IPS DF 6.9 (cell line): ENCODE data around the gene SERPINA3.

Source experiments
- DNase-seq: peaks from one replicate; pipeline ENCODE4 v3.0.0-alpha.2; 2013; ENCODE audit warnings: low read depth, low spot score
- H3K27ac ChIP-seq: one replicate; pipeline ENCODE4 v1.5.1; 2013; ENCODE audit warnings: low read length, control low read depth
- H3K27me3 ChIP-seq: 2 replicates; pipeline ENCODE4 v1.6.1; 2013; ENCODE audit warnings: mild to moderate bottlenecking, low read length; ENCODE audit not compliant: control insufficient read depth, insufficient read depth
- H3K36me3 ChIP-seq: 2 replicates; pipeline ENCODE4 v1.6.1; 2013; ENCODE audit warnings: low read length; ENCODE audit not compliant: control insufficient read depth, insufficient read depth
- H3K4me1 ChIP-seq: 2 replicates; pipeline ENCODE4 v1.6.1; 2013; ENCODE audit warnings: low read length; ENCODE audit not compliant: control insufficient read depth, insufficient read depth
- H3K4me3 ChIP-seq: 2 replicates; pipeline ENCODE4 v1.5.1; 2013; ENCODE audit warnings: mild to moderate bottlenecking, low read length
- H3K9me3 ChIP-seq: 2 replicates; pipeline ENCODE4 v1.6.1; 2013; ENCODE audit warnings: low read length, inconsistent platforms; ENCODE audit not compliant: control insufficient read depth, insufficient read depth
- WGBS: extraction: QIAGEN DNeasy Blood & Tissue Kit; methylation state at CpG from one replicate; pipeline ENCODE4 v1.1.7; 2013; ENCODE audit warnings: mixed read lengths, missing lambda C conversion rate; ENCODE audit not compliant: insufficient read length, insufficient coverage; 5-methylcytosine and 5-hydroxymethylcytosine counted together

Gene SERPINA3

DNA sequence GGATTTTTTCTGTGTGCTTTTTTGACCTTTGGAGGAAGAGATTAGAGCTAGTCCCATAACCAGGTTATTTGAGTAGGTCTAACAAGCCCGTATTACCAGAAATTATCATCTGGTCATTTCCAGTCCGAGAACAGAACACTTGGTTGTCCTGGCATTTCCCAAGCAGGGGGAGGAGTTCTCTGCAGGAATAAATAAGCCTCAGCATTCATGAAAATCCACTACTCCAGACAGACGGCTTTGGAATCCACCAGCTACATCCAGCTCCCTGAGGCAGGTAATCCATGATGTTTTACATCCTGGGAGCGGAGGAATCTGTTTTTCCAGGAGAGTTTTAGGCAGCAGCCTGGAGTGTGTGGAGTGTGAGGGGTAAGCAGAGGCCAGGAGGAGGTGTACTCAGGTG, at the start of gene SERPINA3:
Gene SERPINA3 (plus strand): TSS at position 218 of the 400 bp plus-strand sequence. CDS start 2,051 bp downstream, outside the sequence.
- Histone ChIP-seq H3K36me3 (no peaks in the 10 kb centered on the region; the same call in 1 of the 2 replicates), H3K4me3 (no peak within 1 kb of the TSS), H3K27ac (no peak within 1 kb of the TSS), H3K4me1 (no peaks in the 10 kb centered on the region), H3K27me3 (no peaks in the 10 kb centered on the region), H3K9me3 (no peaks in the 10 kb centered on the region)
- DNase-seq = no peak
- WGBS = no CpG with 5 or more reads among the region's 4 CpGs

DNA sequence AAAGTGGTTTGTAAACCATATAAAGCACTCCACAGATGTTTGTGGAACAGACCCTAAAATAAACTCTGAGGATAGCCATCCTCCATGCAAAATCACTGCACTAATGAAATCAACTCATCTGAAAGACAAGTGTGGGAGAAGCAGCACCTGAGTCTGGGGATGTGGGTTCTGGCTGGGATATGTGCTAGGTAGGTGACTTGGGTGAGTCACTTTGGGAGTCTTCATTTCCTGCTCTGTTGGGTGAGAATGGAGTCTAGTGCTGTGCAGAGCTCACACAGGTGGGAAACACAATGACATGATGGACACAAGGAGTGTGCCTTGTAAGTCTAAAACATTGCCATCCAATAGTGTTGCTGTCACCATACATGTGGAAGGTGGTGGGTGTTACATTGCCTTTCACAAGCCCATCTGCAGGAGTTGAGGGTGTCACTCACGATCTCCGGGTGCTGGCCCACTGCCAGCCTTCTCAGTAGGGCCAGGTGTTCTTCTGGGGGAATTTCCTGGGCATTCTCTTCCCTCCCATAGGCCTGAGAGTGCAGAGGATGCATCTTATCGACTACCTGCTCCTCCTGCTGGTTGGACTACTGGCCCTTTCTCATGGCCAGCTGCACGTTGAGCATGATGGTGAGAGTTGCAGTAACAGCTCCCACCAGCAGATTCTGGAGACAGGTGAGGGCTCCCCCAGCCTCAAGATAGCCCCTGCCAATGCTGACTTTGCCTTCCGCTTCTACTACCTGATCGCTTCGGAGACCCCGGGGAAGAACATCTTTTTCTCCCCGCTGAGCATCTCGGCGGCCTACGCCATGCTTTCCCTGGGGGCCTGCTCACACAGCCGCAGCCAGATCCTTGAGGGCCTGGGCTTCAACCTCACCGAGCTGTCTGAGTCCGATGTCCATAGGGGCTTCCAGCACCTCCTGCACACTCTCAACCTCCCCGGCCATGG, 49.0 kb upstream of the SERPINA3 start:
- Histone ChIP-seq H3K27me3 (no peaks in the 10 kb centered on the region), H3K4me1 (no peaks in the 10 kb centered on the region), H3K4me3 (no peak overlapping the region), H3K27ac (no peak overlapping the region), H3K36me3 (no peaks in the 10 kb centered on the region), H3K9me3 (no peaks in the 10 kb centered on the region)
- no CpG with 5 or more reads among the region's 16 CpGs for WGBS
- DNase-seq = no peak

DNA sequence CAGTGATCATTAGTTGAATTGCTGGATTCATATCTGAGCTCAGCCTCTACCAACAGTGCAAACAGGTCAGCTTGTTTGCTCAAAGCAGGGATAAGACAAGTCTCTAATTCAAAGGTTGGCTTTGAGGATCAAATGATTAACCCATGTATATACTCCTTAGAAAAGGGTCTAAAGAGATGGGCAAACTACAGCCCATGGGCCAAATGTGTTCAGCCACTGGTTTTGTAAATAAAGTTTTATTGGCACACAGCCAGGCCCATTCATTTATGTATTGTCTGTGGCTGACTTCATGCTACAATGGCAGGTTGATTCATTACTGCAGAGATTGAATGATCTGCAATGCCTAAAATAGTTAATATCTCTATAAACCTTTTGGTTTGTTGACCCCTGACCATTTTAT, 47.8 kb upstream of the SERPINA3 start:
- no peaks in the 10 kb centered on the region for H3K36me3 ChIP-seq
- no peak for DNase-seq
- H3K27ac ChIP-seq = no peak overlapping the region
- H3K27me3 ChIP-seq = no peaks in the 10 kb centered on the region
- no peak overlapping the region for H3K4me3 ChIP-seq
- H3K4me1 ChIP-seq = no peaks in the 10 kb centered on the region
- no peaks in the 10 kb centered on the region for H3K9me3 ChIP-seq

DNA sequence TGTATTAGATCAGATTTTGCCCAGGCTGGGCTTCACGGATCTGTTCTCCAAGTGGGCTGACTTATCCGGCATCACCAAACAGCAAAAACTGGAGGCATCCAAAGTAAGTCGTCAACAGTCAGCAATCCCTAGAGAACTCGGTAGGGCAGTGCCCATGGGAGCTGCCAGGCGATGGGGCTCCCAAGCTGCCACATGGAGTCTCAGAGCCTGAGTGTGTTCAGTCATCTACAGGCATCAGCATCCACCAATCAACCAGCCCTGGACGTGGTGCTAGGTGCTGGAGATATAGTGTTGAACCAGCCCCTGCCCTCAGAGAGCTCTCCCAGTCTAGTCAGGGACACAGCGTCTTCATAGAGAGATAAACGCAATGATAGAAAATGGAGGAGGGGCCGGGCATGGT, 44.0 kb upstream of the SERPINA3 start:
- no peak for DNase-seq
- H3K36me3 ChIP-seq = no peaks in the 10 kb centered on the region
- H3K4me3 ChIP-seq = no peak overlapping the region
- no CpG with 5 or more reads among the region's 9 CpGs for WGBS
- H3K27ac ChIP-seq = no peak overlapping the region
- H3K27me3 ChIP-seq = no peaks in the 10 kb centered on the region
- H3K4me1 ChIP-seq = no peaks in the 10 kb centered on the region
- H3K9me3 ChIP-seq = no peaks in the 10 kb centered on the region

DNA sequence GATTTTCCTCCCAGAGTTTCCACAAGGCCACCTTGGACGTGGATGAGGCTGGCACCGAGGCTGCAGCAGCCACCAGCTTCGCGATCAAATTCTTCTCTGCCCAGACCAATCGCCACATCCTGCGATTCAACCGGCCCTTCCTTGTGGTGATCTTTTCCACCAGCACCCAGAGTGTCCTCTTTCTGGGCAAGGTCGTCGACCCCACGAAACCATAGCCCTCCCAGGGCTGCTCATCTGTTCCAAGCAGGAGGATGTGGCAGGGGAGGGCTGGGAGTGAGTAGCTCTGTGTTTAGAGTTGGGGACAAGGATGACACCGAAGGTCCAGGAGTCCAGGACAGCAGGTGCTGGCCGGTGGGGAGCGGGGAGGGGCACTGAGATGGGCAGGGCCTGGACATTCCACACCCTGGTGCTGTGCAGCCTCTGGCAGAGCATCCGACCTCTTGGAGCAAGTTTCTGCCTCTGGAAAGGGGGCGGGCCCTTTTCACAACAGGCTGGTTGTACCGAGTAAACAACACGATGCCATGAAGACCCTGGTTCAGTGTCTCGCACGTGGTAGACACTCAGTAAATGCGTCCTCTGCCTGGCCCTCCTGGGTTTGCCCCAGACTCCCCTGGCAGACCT, 42.7 kb upstream of the SERPINA3 start:
- H3K4me3 ChIP-seq = no peak overlapping the region

DNA sequence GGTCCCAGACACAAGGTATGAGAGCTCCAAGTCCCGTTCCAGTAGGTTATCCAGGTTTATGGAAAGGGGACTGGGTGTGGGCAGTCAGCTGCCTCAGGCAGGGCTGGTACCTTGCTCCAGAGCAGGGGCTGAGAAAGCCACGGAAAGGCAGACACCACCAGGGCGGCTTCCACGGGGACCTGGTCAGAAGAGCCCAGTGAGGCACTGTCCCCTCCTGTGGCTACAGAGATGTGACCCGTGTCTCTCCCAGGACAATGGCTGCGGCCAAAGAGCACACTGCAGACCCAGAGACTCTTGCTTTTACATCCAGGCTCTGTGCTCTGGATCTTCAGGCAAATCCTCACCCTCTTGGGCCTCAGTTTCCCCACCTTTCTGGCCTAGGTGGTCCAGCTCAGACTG, 42.2 kb upstream of the SERPINA3 start:
- DNase-seq = no peak
- Histone ChIP-seq H3K4me1 (no peaks in the 10 kb centered on the region), H3K9me3 (no peaks in the 10 kb centered on the region), H3K4me3 (no peak overlapping the region), H3K27ac (no peak overlapping the region), H3K27me3 (no peaks in the 10 kb centered on the region), H3K36me3 (no peaks in the 10 kb centered on the region)
- no CpG with 5 or more reads among the region's 6 CpGs for WGBS

More for the DNA sequence above, 42.7 kb upstream of the SERPINA3 start:
- WGBS = no CpG with 5 or more reads among the region's 20 CpGs
- Histone ChIP-seq H3K9me3 (no peaks in the 10 kb centered on the region), H3K27ac (no peak overlapping the region), H3K4me1 (no peaks in the 10 kb centered on the region), H3K36me3 (no peaks in the 10 kb centered on the region), H3K27me3 (no peaks in the 10 kb centered on the region)
- DNase-seq = no peak

DNA sequence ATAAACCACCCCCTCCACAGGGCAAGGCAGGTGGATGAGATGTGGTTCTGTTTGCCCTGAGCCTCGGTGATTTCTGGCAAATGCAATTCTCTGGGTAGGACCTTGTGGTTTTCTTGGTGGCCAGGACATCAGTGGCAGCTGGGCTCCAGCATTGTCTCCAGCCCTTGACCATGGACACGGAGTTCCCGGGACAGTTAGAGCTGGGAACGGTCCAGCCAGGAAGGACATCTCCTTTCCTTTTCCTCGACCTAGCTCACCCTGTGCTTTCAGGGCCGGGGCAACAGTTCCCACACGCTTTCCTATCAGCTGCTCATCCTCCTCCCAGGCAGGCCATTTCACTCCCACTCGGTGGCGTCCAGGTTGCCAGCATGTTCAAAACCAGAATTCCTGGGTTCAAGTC, 41.8 kb upstream of the SERPINA3 start:
- Histone ChIP-seq H3K4me1 (no peaks in the 10 kb centered on the region), H3K27ac (no peak overlapping the region), H3K36me3 (no peaks in the 10 kb centered on the region), H3K27me3 (no peaks in the 10 kb centered on the region), H3K9me3 (no peaks in the 10 kb centered on the region), H3K4me3 (no peak overlapping the region)
- no peak for DNase-seq
- WGBS = no CpG with 5 or more reads among the region's 9 CpGs

DNA sequence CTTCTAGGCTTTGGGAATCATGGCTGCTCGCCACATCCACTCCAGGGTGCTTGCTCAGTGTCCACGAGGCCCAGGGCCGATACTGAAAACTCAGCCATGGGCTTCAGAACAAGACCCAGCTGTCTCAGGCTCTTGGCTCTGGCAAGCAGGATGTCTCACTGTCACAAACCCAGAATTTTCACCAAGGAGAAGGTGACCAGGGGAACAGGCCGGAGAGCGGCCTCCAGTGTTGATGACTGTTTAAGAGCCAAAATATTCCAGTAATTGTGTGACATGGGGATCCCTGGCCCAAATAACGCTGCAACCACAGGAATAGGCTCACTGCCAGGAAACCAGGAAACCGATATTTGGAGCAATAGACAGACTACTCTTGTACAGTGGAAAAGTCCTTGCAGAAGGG, 40.8 kb upstream of the SERPINA3 start:
- Histone ChIP-seq H3K4me3 (no peak overlapping the region), H3K27me3 (no peaks in the 10 kb centered on the region), H3K9me3 (no peaks in the 10 kb centered on the region), H3K36me3 (no peaks in the 10 kb centered on the region), H3K27ac (no peak overlapping the region), H3K4me1 (no peaks in the 10 kb centered on the region)
- no CpG with 5 or more reads among the region's 7 CpGs for WGBS
- DNase-seq = no peak

DNA sequence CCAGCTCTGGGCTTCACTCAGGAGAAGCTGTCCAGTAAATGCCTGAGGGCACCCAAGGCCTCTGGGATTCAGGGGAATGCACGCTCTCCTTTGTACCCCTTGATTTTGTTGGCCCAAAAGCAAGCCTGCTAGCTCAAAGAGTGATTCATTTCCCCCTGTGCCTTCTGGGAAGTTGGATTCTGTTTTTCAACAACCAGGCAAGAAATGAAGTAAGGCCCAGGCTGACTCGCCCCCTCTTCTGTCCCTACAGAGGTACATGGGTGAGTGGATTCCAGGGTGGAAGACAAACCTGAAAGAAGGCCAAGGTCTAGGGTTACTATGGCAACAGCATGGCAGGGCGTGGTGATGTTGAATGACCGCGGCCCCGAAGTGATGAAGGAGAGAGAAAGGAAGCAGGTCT, 40.2 kb upstream of the SERPINA3 start:
- Histone ChIP-seq H3K4me3 (no peak overlapping the region), H3K27me3 (no peaks in the 10 kb centered on the region), H3K9me3 (no peaks in the 10 kb centered on the region), H3K36me3 (no peaks in the 10 kb centered on the region), H3K27ac (no peak overlapping the region), H3K4me1 (no peaks in the 10 kb centered on the region)
- no CpG with 5 or more reads among the region's 6 CpGs for WGBS
- DNase-seq = no peak

DNA sequence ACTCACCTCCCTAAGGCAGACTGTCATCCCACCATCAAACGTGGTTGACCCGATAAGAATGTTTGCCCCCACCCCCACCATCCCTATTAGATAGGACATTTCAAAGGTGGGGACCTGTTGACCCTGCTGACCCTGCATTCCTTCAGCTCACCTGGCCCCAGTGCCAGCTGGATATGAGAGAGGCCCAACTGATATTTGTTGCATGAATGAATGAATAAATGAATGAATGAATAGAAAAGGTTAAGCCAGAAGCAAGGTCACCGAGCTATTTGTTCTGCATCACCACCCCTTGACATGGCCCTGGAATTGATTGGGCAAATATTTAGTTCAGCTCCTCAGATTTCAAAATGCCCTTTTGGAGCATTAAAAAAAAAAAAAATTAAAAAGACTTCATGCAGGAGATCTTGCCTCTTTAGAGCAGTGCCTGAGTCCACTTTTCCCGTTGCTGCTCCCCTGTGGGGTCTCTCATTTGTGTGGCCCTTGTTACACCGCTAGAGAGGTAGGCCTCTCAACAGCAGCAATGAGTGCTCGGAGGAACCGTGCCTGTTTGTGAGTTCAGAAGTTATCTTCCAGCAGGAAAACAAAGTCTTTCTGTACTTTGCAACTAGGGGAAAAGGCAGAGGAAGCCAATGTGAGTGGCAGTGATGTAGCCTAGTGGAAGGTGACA, 39.4 kb upstream of the SERPINA3 start:
- no peaks in the 10 kb centered on the region for H3K27me3 ChIP-seq
- no peaks in the 10 kb centered on the region for H3K9me3 ChIP-seq
- DNase-seq = no peak
- H3K4me3 ChIP-seq = no peak overlapping the region
- no peak overlapping the region for H3K27ac ChIP-seq
- no peaks in the 10 kb centered on the region for H3K4me1 ChIP-seq
- WGBS = no CpG with 5 or more reads among the region's 7 CpGs
- no peaks in the 10 kb centered on the region for H3K36me3 ChIP-seq
